Prostate gland (tissue), 2 donors: ENCODE measurements around the gene ARRDC1.
"Not testable (repeated sequence)": the region's sequence is repeated elsewhere in the genome, so short reads cannot be mapped to it uniquely, and the experiment has no call there.

ENCODE experiments used
- CTCF ChIP-seq, 4 experiments: fragments of 200-600 bp in 2 of 4; fragments of 450-650 bp in 2 of 4; sonication (generic) in 2 of 4; IDR thresholded peaks; 1 replicate in 3 of 4; 2 replicates in 1 of 4; pipeline ENCODE4 v1.5.1; 2016 to 2019; ENCODE audit warnings: antibody characterized with exemption in 4 of 4, mild to moderate bottlenecking in 2 of 4, moderate library complexity in 2 of 4
- POLR2A ChIP-seq: fragments of 450-650 bp; IDR thresholded peaks from one replicate; pipeline ENCODE4 v1.6.1; 2016; ENCODE audit warnings: antibody characterized with exemption, mild to moderate bottlenecking

DNA sequence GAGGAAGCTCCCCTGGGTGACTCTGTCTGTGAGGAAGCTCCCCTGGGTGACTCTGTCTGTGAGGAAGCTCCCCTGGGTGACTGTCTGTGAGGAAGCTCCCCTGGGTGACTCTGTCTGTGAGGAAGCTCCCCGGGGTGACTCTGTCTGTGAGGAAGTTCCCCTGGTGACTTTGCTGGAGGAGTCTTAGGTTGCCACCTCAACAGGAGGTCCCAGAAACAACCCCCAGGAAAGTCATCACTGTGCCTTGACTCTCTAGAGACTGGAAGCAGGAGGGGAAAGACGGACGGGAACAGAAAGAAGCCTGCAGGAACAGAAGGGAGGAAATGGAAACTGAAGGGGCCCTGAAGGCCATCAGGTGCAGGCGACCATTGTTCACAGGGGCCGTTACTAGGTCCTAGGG is 37.0 kb upstream of the ARRDC1 start:
- TF ChIP-seq POLR2A; CTCF (IDR thresholded peaks at IDR 0.05): not testable (repeated sequence)
